Measurements from ENCODE around the gene PDIK1L. TPM values are rescaled to one million over a fixed set of nuclear protein-coding genes. Genes with fewer than 3 reads are reported as not detected.

The PDIK1L gene
- polyA plus RNA-seq, 4 donors = 3.2 to 13.9 (median 5.3) TPM

DNA sequence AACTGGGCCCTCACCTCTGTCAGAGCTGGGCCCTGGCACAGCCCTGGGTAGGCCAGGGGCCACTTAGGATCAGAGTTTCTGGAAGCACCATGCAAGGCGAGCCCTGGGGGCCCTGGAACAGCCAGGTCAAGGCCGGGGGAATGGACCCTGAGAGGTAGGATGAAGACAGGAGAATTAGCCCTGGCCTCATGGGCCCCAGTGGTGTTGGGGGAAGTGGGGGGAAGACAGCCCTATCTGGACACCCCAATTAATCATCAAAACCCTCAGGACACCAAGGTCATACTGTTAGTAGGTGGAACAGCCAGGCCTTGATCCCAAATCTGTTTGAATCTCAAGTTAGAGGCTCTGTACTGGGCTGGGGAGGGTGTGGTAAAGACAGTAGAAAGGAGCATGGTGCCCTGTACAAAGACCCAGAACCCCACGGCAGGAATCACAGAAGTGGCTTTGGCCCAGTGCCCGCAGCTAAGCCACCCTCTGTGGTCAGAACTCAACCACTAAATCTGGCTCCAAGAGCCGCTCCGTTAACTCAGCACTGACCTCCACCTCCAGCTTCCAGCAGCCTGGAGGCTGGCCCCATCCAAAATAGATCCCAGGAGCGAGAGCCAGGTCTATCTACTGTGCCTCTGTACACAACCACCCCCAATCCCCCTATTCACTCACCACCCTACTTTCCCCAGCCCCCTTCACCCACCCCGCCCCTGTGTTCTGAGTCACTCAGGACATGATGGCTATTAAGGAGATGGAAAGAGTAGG lies 30.2 kb upstream of the PDIK1L start:
- peaks cover 0 to 2% (median 0%) of the 10 kb centered on the region in 3 donors for H3K27me3 ChIP-seq (ENCODE audit: control insufficient read depth in 3 of 3, insufficient read depth in 3 of 3, low read length in 3 of 3)
- no peak overlapping the region for H3K4me3 ChIP-seq (ENCODE audit: low read depth in 1 of 3, low read length in 3 of 3)
- DNase-seq = no peak
- WGBS, 3 donors = 76 to 82% (median 77%) methylated on average over 8 of the region's 8 CpGs
- FAIRE-seq = no peak
- no peaks in the 10 kb centered on the region for H3K9me3 ChIP-seq (ENCODE audit: control insufficient read depth in 2 of 2, insufficient read depth in 1 of 2, low read depth in 1 of 2, low read length in 1 of 2)
- H3K4me1 ChIP-seq (ENCODE audit: control insufficient read depth in 3 of 3, insufficient read depth in 2 of 3, low read depth in 1 of 3, low read length in 2 of 3) = peaks cover 0 to 52% (median 3%) of the 10 kb centered on the region in 3 donors
- no peaks in the 10 kb centered on the region for H3K36me3 ChIP-seq (ENCODE audit: control insufficient read depth in 3 of 3, insufficient read depth in 2 of 3, low read depth in 1 of 3, low read length in 3 of 3)
- H3K27ac ChIP-seq (ENCODE audit: low read depth in 1 of 3, low read length in 2 of 3) = no peak overlapping the region

DNA sequence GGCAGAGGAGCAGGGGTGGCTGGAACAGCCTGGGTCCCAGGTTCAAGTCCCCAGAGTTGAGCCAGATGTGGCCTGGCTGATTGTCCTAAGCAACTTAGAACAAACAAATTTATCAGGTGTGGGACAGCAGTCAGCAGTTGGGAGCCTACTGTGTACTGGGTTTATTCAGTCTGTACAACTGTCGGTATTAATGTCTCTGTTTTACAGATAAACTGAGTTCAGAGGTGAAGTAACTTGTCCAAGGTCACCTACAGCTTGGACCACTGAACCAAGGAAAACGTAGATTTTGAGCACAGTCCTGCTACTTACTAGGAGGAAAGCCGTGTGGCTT lies 29.6 kb upstream of the PDIK1L start:
- Histone ChIP-seq H3K27me3 (ENCODE audit: control insufficient read depth in 3 of 3, insufficient read depth in 3 of 3, low read length in 3 of 3) (peaks cover 0 to 2% (median 0%) of the 10 kb centered on the region in 3 donors), H3K36me3 (ENCODE audit: control insufficient read depth in 3 of 3, insufficient read depth in 2 of 3, low read depth in 1 of 3, low read length in 3 of 3) (no peaks in the 10 kb centered on the region), H3K4me1 (ENCODE audit: control insufficient read depth in 3 of 3, insufficient read depth in 2 of 3, low read depth in 1 of 3, low read length in 2 of 3) (peaks cover 0 to 50% (median 3%) of the 10 kb centered on the region in 3 donors), H3K9me3 (ENCODE audit: control insufficient read depth in 2 of 2, insufficient read depth in 1 of 2, low read depth in 1 of 2, low read length in 1 of 2) (no peaks in the 10 kb centered on the region), H3K4me3 (ENCODE audit: low read depth in 1 of 3, low read length in 3 of 3) (no peak overlapping the region), H3K27ac (ENCODE audit: low read depth in 1 of 3, low read length in 2 of 3) (no peak overlapping the region)
- 21 to 70% (median 38%) methylated on average over 3 of the region's 3 CpGs for WGBS, 3 donors
- FAIRE-seq (no peak), DNase-seq (no peak)

DNA sequence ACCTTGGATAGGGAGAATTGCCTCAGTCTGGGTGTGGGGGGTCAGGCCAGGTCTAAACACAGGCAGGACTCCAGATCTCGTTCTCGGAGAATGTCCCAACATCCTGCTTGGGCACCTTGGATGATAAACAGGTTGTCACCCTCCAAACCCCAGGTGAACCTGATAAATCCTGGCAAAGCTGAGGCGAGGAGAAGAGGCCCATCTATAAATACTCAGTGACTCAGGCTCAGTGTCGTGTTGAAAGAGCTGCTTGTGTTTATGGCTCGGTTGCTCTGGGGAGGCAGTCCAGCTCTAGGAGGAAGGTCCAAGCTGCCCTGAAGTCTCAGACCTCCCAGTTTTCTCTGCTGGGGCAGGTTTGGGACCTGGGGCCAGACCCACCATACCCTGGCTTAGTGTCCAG lies 28.4 kb upstream of the PDIK1L start:
- Histone ChIP-seq H3K27ac (ENCODE audit: low read depth in 1 of 3, low read length in 2 of 3) (peak overlapping the region in 1 of 3 donors; percentile 86), H3K27me3 (ENCODE audit: control insufficient read depth in 3 of 3, insufficient read depth in 3 of 3, low read length in 3 of 3) (peaks cover 0 to 2% (median 0%) of the 10 kb centered on the region in 3 donors), H3K36me3 (ENCODE audit: control insufficient read depth in 3 of 3, insufficient read depth in 2 of 3, low read depth in 1 of 3, low read length in 3 of 3) (no peaks in the 10 kb centered on the region), H3K9me3 (ENCODE audit: control insufficient read depth in 2 of 2, insufficient read depth in 1 of 2, low read depth in 1 of 2, low read length in 1 of 2) (no peaks in the 10 kb centered on the region), H3K4me3 (ENCODE audit: low read depth in 1 of 3, low read length in 3 of 3) (no peak overlapping the region), H3K4me1 (ENCODE audit: control insufficient read depth in 3 of 3, insufficient read depth in 2 of 3, low read depth in 1 of 3, low read length in 2 of 3) (peaks cover 0 to 46% (median 3%) of the 10 kb centered on the region in 3 donors)
- DNase-seq (peak; percentile 12 to 89), FAIRE-seq (no peak)
- 20 to 54% (median 42%) methylated on average over 5 of the region's 5 CpGs for WGBS, 3 donors

DNA sequence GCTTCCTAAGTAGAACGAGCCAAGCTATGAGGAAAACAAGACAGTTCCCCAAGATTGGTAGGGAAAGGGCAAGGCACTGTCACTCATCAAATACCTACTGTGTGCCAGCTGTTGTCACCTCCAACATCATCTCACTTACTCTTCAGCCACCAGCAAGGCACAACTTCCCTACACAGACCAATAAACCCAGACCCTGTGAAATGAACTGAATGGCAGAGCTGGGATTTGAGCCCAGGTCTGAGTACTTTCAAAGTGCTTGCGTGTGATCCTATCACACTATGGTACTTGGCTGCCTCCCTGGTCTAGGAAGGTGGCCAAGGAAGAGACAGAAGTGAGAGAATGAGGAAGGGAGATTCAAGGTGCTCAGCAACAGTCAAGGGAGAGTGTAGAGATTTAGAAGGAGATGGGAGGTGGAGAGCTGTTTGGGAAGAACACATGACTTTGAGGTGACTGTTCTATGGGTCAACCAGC lies 27.5 kb upstream of the PDIK1L start:
- WGBS, 3 donors = 48 to 69% (median 65%) methylated on average over 2 of the region's 2 CpGs
- no peak for DNase-seq
- peaks cover 0 to 37% (median 0%) of the 10 kb centered on the region in 3 donors for H3K4me1 ChIP-seq (ENCODE audit: control insufficient read depth in 3 of 3, insufficient read depth in 2 of 3, low read depth in 1 of 3, low read length in 2 of 3)
- no peak overlapping the region for H3K27ac ChIP-seq (ENCODE audit: low read depth in 1 of 3, low read length in 2 of 3)
- no peaks in the 10 kb centered on the region for H3K9me3 ChIP-seq (ENCODE audit: control insufficient read depth in 2 of 2, insufficient read depth in 1 of 2, low read depth in 1 of 2, low read length in 1 of 2)
- FAIRE-seq = no peak
- no peaks in the 10 kb centered on the region for H3K36me3 ChIP-seq (ENCODE audit: control insufficient read depth in 3 of 3, insufficient read depth in 2 of 3, low read depth in 1 of 3, low read length in 3 of 3)
- no peak overlapping the region for H3K4me3 ChIP-seq (ENCODE audit: low read depth in 1 of 3, low read length in 3 of 3)
- H3K27me3 ChIP-seq (ENCODE audit: control insufficient read depth in 3 of 3, insufficient read depth in 3 of 3, low read length in 3 of 3) = peaks cover 0 to 2% (median 0%) of the 10 kb centered on the region in 3 donors

DNA sequence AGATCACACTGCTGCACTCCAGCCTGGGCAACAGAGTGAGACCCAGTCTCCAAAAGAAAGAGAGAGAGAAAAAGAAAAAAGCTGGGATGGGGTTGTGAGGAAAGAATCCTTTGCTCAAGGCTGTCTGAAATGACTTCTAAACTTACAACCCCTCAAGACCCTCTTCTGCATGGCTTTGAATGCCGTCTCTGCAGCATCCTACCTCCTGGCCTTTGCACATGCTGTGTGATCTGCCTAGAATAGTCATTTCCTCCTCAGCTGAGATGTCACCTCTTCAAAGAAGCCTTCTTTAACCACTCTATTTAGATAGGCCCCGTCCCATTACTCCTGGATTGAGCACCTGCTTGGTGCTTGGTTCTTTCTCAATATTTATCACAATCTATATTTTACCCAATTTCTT lies 26.8 kb upstream of the PDIK1L start:
- H3K36me3 ChIP-seq (ENCODE audit: control insufficient read depth in 3 of 3, insufficient read depth in 2 of 3, low read depth in 1 of 3, low read length in 3 of 3) = no peaks in the 10 kb centered on the region
- peaks cover 0 to 2% (median 0%) of the 10 kb centered on the region in 3 donors for H3K27me3 ChIP-seq (ENCODE audit: control insufficient read depth in 3 of 3, insufficient read depth in 3 of 3, low read length in 3 of 3)
- 76 to 87% (median 77%) methylated on average over 2 of the region's 2 CpGs for WGBS, 3 donors
- no peaks in the 10 kb centered on the region for H3K9me3 ChIP-seq (ENCODE audit: control insufficient read depth in 2 of 2, insufficient read depth in 1 of 2, low read depth in 1 of 2, low read length in 1 of 2)
- no peak for DNase-seq
- H3K4me3 ChIP-seq (ENCODE audit: low read depth in 1 of 3, low read length in 3 of 3) = no peak overlapping the region
- no peak for FAIRE-seq
- no peak overlapping the region for H3K27ac ChIP-seq (ENCODE audit: low read depth in 1 of 3, low read length in 2 of 3)
- H3K4me1 ChIP-seq (ENCODE audit: control insufficient read depth in 3 of 3, insufficient read depth in 2 of 3, low read depth in 1 of 3, low read length in 2 of 3) = peaks cover 0 to 30% (median 0%) of the 10 kb centered on the region in 3 donors

DNA sequence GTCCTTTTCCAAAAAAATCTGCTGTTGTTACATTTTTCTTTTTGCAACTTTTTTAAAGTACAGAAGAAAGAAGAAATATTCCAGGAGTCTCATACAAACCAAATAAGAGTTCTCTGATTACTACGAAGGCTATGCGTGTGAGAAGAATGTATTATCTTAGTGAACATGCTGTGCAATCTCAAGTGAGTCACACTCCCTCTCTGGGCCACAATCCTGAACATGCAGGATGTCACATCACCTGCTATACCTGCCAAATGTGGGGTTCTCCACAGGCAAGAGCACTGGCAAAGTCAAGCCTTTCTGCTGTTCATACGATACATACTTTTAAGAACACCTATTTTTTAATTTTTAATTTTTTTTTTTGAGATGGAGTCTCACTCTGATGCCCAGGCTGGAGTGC lies 22.5 kb upstream of the PDIK1L start:
- H3K4me3 ChIP-seq (ENCODE audit: low read depth in 1 of 3, low read length in 3 of 3) = no peak overlapping the region
- FAIRE-seq (no peak), DNase-seq (no peak)
- H3K9me3 ChIP-seq (ENCODE audit: control insufficient read depth in 2 of 2, insufficient read depth in 1 of 2, low read depth in 1 of 2, low read length in 1 of 2) = no peaks in the 10 kb centered on the region
- 96 to 98% (median 97%) methylated on average over 3 of the region's 3 CpGs for WGBS, 3 donors
- peaks cover 0 to 2% (median 0%) of the 10 kb centered on the region in 3 donors for H3K27me3 ChIP-seq (ENCODE audit: control insufficient read depth in 3 of 3, insufficient read depth in 3 of 3, low read length in 3 of 3)
- H3K36me3 ChIP-seq (ENCODE audit: control insufficient read depth in 3 of 3, insufficient read depth in 2 of 3, low read depth in 1 of 3, low read length in 3 of 3) = no peaks in the 10 kb centered on the region
- H3K27ac ChIP-seq (ENCODE audit: low read depth in 1 of 3, low read length in 2 of 3) = no peak overlapping the region
- peaks cover 0 to 7% (median 0%) of the 10 kb centered on the region in 3 donors for H3K4me1 ChIP-seq (ENCODE audit: control insufficient read depth in 3 of 3, insufficient read depth in 2 of 3, low read depth in 1 of 3, low read length in 2 of 3)

DNA sequence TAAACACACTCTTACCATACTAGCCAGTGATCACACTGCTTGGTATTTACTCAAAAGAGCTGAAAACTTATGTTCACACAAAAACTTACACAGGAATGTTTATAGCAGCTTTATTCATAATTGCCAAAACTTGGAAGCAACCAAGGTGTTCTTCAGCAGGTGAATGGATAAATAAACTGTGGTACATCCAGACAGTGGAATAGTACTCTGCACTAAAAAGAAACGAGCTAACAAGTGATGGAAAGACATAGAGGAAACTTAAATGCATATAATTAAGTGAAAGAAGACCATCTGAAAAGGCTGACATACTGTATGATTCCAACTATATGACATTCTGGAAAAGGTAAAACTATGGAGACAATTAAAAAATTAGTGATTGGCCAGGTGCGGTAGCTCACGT lies 20.7 kb upstream of the PDIK1L start:
- Histone ChIP-seq H3K36me3 (ENCODE audit: control insufficient read depth in 3 of 3, insufficient read depth in 2 of 3, low read depth in 1 of 3, low read length in 3 of 3) (no peaks in the 10 kb centered on the region), H3K4me1 (ENCODE audit: control insufficient read depth in 3 of 3, insufficient read depth in 2 of 3, low read depth in 1 of 3, low read length in 2 of 3) (peaks cover 0 to 6% (median 0%) of the 10 kb centered on the region in 3 donors), H3K27ac (ENCODE audit: low read depth in 1 of 3, low read length in 2 of 3) (no peak overlapping the region), H3K9me3 (ENCODE audit: control insufficient read depth in 2 of 2, insufficient read depth in 1 of 2, low read depth in 1 of 2, low read length in 1 of 2) (no peaks in the 10 kb centered on the region), H3K4me3 (ENCODE audit: low read depth in 1 of 3, low read length in 3 of 3) (no peak overlapping the region), H3K27me3 (ENCODE audit: control insufficient read depth in 3 of 3, insufficient read depth in 3 of 3, low read length in 3 of 3) (peaks cover 0 to 2% (median 0%) of the 10 kb centered on the region in 3 donors)
- no peak for FAIRE-seq
- DNase-seq = no peak
- WGBS, 3 donors = 72 to 88% (median 81%) methylated on average over 3 of the region's 3 CpGs

DNA sequence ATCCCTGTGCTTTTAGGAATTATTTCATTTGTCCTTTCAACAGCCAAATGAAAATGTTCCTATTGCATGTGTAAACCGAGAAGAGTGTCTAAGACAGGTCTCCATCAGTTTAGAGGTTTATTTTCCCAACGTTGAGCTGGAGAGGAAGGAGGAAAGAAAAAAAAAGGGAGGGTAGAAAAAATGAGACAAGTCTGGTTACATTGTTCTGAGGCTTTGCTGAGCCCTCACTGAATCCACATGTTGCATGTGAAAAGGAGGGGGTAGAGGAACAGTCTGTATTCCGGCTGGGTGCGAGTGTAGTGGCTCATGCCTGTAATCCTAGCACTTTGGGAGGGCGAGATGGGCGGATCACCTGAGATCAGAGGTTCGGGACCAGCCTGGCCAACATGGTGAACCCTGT lies 19.2 kb upstream of the PDIK1L start:
- Histone ChIP-seq H3K27me3 (ENCODE audit: control insufficient read depth in 3 of 3, insufficient read depth in 3 of 3, low read length in 3 of 3) (no peaks in the 10 kb centered on the region), H3K27ac (ENCODE audit: low read depth in 1 of 3, low read length in 2 of 3) (no peak overlapping the region), H3K4me3 (ENCODE audit: low read depth in 1 of 3, low read length in 3 of 3) (no peak overlapping the region), H3K9me3 (ENCODE audit: control insufficient read depth in 2 of 2, insufficient read depth in 1 of 2, low read depth in 1 of 2, low read length in 1 of 2) (no peaks in the 10 kb centered on the region), H3K4me1 (ENCODE audit: control insufficient read depth in 3 of 3, insufficient read depth in 2 of 3, low read depth in 1 of 3, low read length in 2 of 3) (peaks cover 0 to 6% (median 0%) of the 10 kb centered on the region in 3 donors), H3K36me3 (ENCODE audit: control insufficient read depth in 3 of 3, insufficient read depth in 2 of 3, low read depth in 1 of 3, low read length in 3 of 3) (no peaks in the 10 kb centered on the region)
- DNase-seq = no peak
- 60 to 70% (median 64%) methylated on average over 7 of the region's 7 CpGs for WGBS, 3 donors
- FAIRE-seq = no peak
